Activated naive CD4-positive, alpha-beta T cell treated with anti-CD3 and anti-CD28 coated beads, Interleukin-2, amount 50 U/mL, for 72 hours (primary cell): Measurements from ENCODE around the gene ZNF354C. TPM values are rescaled to one million over a fixed set of nuclear protein-coding genes. Genes with fewer than 3 reads are reported as not detected.

Experiments used
- ATAC-seq, 2 donors: fragments of 150-1000 bp; cut with Tn5 transposase; 2 replicates each; pipeline ENCODE4 v1.10.0; 2021; ENCODE audit warnings: mild to moderate bottlenecking in 2 of 2, moderate library complexity in 2 of 2
- DNase-seq, 2 donors: peaks; one replicate each; pipeline ENCODE4 v3.0.0; 2021 to 2022; ENCODE audit warnings: low spot score in 2 of 2
- H3K27ac Mint-ChIP-seq, 2 donors: one replicate each; pipeline ENCODE4 v1.8.0; 2022; ENCODE audit warnings: mild to moderate bottlenecking in 2 of 2, mixed read lengths in 2 of 2
- H3K36me3 Mint-ChIP-seq, 2 donors: one replicate each; pipeline ENCODE4 v1.8.0; 2022; ENCODE audit warnings: mixed read lengths in 2 of 2
- H3K9me3 Mint-ChIP-seq, 2 donors: one replicate each; pipeline ENCODE4 v1.8.0; 2022; ENCODE audit warnings: mixed read lengths in 2 of 2
- total RNA-seq, 2 donors: library from RNA; stranded (reverse); gene quantifications; one replicate each; pipeline ENCODE4 v1.2.3, GENCODE V29; 2022

ZNF354C gene
- total RNA-seq, 2 donors from 2014 or later: 2.8 to 6.9 TPM

DNA sequence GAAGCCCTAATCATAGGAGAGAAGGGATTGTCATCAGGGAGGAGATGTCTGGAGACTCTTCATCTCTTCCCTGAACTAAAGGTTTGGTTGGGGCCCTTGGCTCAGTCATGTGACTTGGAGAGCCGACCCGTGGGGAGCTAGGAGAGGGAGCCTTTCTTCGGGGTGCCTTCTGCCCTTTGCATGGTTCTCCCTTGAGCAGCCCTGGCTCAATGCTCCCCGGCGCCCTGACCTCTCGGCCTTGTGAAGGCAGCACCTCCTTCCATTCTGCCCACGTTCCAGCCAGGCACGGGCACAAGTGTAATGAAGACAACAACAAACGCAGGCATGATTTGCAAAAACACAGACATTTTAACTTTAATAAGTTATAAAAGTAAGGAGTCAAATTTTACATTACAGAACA is 50.4 kb downstream of the ZNF354C start:
- Mint-ChIP-seq H3K27ac (no peak overlapping the region), H3K9me3 (peaks cover 29 to 35% of the 10 kb centered on the region in 2 donors)

DNA sequence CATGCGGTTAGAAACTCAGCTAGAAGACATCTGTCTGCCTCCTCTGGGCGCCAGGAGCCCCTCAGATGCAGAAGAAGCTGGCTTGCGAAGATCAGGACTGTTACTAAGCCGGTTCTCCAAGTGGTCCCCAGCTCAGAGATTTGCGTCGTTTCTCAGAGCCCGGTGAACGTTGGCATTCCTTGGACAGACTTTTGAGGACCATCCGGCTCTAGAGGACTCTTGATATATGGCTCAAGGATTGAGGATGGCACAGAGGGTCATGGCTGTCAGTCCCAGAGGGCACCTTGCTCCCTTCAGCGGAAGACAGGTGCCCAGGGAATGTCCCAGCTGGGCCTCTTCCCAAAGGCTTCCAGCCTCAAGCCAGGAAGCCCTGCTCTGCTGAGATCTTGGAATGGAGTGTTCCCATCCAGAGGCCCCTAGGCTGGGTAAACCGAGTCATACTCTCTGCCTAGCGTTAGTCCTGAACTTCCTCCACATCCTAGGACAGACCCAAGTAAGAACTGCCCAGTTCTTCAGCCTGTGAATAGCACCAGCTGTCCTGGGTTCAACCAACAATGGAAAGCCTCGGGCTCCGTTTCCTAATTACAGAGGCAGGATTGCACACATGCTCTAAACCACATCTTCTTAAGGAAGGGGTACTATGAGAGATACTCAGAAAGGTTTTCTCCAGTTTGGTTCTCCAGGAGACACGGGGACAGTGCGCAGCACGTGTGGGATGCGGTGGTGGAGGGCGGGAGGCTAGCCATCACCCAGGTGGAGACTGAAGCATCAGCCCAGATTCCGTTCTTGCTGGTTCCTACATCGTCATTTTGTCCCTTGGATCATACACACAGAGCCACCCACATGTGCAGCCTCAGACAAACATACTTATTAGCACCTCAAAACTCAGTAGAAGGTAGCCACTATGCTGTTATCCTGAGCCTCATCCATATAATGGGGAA is 51.4 kb downstream of the ZNF354C start:
- Mint-ChIP-seq H3K27ac (no peak overlapping the region), H3K36me3 (peaks cover 23 to 28% of the 10 kb centered on the region in 2 donors), H3K9me3 (peaks cover 29 to 35% of the 10 kb centered on the region in 2 donors)
- DNase-seq (no peak), ATAC-seq (no peak)

More for the DNA sequence above, 50.4 kb downstream of the ZNF354C start:
- peaks cover 23 to 26% of the 10 kb centered on the region in 2 donors for H3K36me3 Mint-ChIP-seq
- ATAC-seq (no peak), DNase-seq (no peak)

DNA sequence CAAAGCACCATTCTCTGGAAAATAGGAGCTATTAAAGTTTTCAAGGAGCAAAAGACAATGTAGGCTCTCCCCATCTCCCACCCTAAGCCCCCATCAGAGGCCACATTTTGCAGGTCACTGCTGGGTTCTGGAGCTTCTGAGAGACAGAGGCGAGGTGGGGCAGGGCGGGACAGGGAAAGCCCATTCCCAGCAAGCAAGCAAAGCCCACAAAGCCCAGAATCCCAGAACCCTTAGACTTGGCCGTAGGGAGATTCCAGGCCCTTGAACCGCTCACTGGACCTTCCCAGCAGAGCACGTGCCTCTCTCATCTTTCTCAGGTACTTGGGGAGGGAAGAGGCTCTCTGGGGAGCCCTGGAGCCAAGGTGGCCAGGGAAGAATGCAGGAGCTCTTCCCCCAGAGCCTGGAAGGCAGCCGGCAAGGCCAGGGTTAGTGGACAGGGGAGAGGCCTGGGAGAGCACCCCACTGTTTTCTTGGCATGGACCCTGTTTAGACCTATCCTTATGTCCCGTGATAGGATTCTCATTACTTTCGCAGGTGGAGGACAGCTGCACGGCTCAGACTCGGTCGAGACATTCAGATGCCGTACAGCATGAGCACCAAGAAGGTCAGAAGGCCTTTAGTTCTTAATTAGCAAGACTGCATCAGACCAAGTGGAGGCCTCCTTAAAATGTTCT is 52.4 kb downstream of the ZNF354C start:
- H3K36me3 Mint-ChIP-seq: peaks cover 19 to 25% of the 10 kb centered on the region in 2 donors
- ATAC-seq (no peak), DNase-seq (no peak)
- H3K27ac Mint-ChIP-seq: peak overlapping the region in 1 of 2 donors; percentile 44
- peaks cover 24 to 35% of the 10 kb centered on the region in 2 donors for H3K9me3 Mint-ChIP-seq

- peaks cover 22 to 32% of the 10 kb centered on the region in 2 donors for H3K9me3 Mint-ChIP-seq
- peak overlapping the region in 1 of 2 donors; percentile 44 for H3K27ac Mint-ChIP-seq
- no peak for ATAC-seq
- peaks cover 15 to 22% of the 10 kb centered on the region in 2 donors for H3K36me3 Mint-ChIP-seq
- no peak for DNase-seq
Observed at GRCh38 chr5:179113143-179113530, 53.0 kb downstream of the ZNF354C start.

- DNase-seq (no peak), ATAC-seq (no peak)
- Mint-ChIP-seq H3K27ac (no peak overlapping the region), H3K9me3 (peaks cover 22 to 27% of the 10 kb centered on the region in 2 donors), H3K36me3 (peaks cover 15 to 22% of the 10 kb centered on the region in 2 donors)
Observed at GRCh38 chr5:179113945-179114641, 53.9 kb downstream of the ZNF354C start.

DNA sequence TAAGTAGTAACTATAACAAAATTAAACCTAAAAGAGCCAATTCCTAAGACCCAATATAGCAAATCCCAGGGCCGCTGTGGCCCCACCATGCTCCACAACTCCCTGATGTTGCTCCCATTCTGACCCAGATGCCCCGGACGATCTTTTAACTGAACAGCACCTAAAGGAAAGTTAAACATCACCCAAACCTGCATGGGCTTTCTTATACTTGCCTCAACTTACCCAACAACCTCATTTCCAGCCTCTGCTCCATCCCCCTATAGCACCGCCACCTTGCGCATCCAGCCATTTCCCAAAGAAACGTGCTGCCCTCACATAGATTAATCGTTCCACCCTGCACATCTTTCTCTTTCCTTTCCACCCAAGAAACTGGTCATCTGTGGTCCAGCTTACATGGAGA is 54.6 kb downstream of the ZNF354C start:
- DNase-seq (no peak), ATAC-seq (no peak)
- H3K27ac Mint-ChIP-seq: no peak overlapping the region
- peaks cover 15 to 22% of the 10 kb centered on the region in 2 donors for H3K36me3 Mint-ChIP-seq
- peaks cover 22 to 27% of the 10 kb centered on the region in 2 donors for H3K9me3 Mint-ChIP-seq

- no peak overlapping the region for H3K27ac Mint-ChIP-seq
- H3K36me3 Mint-ChIP-seq: peaks cover 15 to 22% of the 10 kb centered on the region in 2 donors
- peaks cover 22 to 32% of the 10 kb centered on the region in 2 donors for H3K9me3 Mint-ChIP-seq
- ATAC-seq (no peak), DNase-seq (no peak)
Observed at GRCh38 chr5:179115307-179115706, 55.1 kb downstream of the ZNF354C start.

GRCh38 chr5:179115845-179116524 is 55.8 kb downstream of the ZNF354C start:
- Mint-ChIP-seq H3K36me3 (peaks cover 15 to 22% of the 10 kb centered on the region in 2 donors), H3K9me3 (peaks cover 22 to 29% of the 10 kb centered on the region in 2 donors), H3K27ac (no peak overlapping the region)
- DNase-seq (no peak), ATAC-seq (no peak)

GRCh38 chr5:179118338-179118737 is 58.2 kb downstream of the ZNF354C start:
- Mint-ChIP-seq H3K9me3 (peaks cover 16 to 22% of the 10 kb centered on the region in 2 donors), H3K36me3 (peaks cover 9 to 21% of the 10 kb centered on the region in 2 donors), H3K27ac (no peak overlapping the region)
- DNase-seq (no peak), ATAC-seq (no peak)

GRCh38 chr5:179118756-179119414 is 58.7 kb downstream of the ZNF354C start:
- Mint-ChIP-seq H3K9me3 (peaks cover 11 to 17% of the 10 kb centered on the region in 2 donors), H3K27ac (no peak overlapping the region), H3K36me3 (peaks cover 3 to 16% of the 10 kb centered on the region in 2 donors)
- no peak for ATAC-seq
- DNase-seq: peak in 1 of 2 donors; percentile 20

- H3K27ac Mint-ChIP-seq: peak overlapping the region in 1 of 2 donors; percentile 17
- H3K36me3 Mint-ChIP-seq: peaks cover 0 to 11% of the 10 kb centered on the region in 2 donors
- no peak for ATAC-seq
- H3K9me3 Mint-ChIP-seq: peaks cover 10 to 14% of the 10 kb centered on the region in 2 donors
- DNase-seq: peak in 1 of 2 donors; percentile 50
Observed at GRCh38 chr5:179119415-179120170, 59.4 kb downstream of the ZNF354C start.

DNA sequence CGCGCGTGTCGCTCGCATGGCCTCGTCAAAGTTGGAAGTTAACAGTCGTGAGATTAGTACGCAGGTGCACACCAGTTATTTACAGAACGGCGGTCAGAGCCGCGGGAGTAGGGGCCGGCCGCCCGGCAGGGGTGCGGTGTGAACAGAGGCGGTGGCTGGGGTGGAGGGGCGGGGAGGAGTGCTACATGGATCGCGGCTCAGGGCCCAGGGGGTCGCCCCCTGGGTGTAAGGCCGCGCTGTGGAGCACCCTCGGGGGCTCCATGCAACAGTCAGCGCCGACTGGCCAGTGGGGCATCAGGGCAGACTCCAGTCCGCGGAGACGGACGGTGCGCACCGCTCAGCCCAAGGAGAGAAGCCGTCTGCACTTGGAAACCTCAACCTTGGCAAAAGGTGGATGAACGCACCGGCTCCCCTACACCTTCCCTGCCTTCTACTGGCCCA is 60.3 kb downstream of the ZNF354C start:
- Mint-ChIP-seq H3K27ac (no peak overlapping the region), H3K9me3 (peaks cover 1 to 6% of the 10 kb centered on the region in 2 donors), H3K36me3 (peaks cover 0 to 3% of the 10 kb centered on the region in 2 donors)
- ATAC-seq: no peak
- DNase-seq: peak in 1 of 2 donors; percentile 47

- H3K27ac Mint-ChIP-seq: no peak overlapping the region
- ATAC-seq (no peak), DNase-seq (peak in 1 of 2 donors; percentile 51)
- no peaks in the 10 kb centered on the region for H3K36me3 Mint-ChIP-seq
- peaks cover 0 to 4% of the 10 kb centered on the region in 2 donors for H3K9me3 Mint-ChIP-seq
Observed at GRCh38 chr5:179120951-179121666, 60.9 kb downstream of the ZNF354C start.

DNA sequence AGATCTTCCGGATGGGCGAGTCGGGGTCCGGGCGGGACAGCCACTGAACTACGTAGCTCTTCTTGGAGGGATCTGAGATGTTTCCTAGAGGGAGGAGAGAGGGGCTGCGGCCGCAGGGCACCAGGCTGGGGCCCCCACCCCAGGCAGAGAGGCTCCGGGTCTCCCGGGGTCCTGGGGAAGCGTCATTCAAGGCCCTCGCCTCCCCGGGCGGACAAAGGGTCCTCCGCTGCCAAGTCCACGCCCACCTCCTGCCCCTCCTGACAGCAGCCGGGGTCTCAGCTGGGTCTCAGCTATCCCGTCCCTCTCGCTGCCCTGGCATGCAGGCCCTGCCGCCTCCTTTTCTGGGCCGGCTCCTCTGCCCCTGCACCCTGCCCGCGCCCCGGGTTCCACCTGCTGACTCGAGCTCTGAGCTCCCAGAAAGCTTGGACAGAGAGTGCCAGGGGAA is 61.5 kb downstream of the ZNF354C start:
- DNase-seq (peak in 1 of 2 donors; percentile 28), ATAC-seq (no peak)
- Mint-ChIP-seq H3K36me3 (no peaks in the 10 kb centered on the region), H3K27ac (no peak overlapping the region), H3K9me3 (peaks cover 0 to 4% of the 10 kb centered on the region in 2 donors)
